ENCODE data around the gene MORN4. TPM values are rescaled to one million over a fixed set of nuclear protein-coding genes. Genes with fewer than 3 reads are reported as not detected.
A peak's percentile ranks its signal among the peaks of the same experiment; 100 is the strongest.
"Not testable (repeated sequence)": the region's sequence is repeated elsewhere in the genome, so short reads cannot be mapped to it uniquely, and the experiment has no call there.

The MORN4 gene
- total and polyA plus RNA-seq, 2 donors (not counting 3 experiments of a cell fraction or from before 2014, with no cell fraction given), result 12.2 to 13.9 TPM

DNA sequence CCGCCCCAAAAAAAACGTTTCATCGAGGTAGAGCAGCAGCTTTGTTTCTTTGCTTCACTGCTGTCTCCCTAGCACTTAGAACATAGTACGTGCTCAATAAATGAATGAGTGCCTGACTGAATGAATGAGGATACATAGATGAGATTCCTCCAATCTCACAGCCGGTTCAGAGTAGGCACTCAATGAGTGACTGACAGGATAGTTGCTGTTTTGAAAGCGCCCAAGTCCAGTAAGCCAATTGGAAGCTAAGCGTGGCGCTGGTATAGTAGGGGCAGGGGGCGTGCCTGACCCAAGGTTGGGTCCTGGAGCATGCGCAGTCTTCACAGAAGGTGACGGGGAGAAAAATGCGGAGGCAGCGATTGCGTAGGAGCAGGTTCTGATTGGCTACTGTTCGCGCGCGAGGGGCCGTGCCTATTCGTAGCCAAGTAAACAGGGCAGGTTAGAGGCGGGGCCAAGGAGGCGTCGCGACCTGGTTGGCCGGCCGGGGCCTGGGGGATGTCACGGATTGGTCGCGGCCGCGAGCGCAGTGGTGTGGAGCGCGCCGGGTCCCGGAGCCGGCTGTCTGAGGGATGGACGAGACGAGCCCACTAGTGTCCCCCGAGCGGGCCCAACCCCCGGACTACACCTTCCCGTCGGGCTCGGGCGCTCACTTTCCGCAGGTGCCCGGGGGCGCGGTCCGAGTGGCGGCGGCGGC lies 7.0 kb upstream of the MORN4 start, which contains the start of gene PI4K2A:
PI4K2A (plus strand) TSS at position 498 of the 694 bp plus-strand sequence; CDS start at position 570, 72 bp downstream.
- Histone ChIP-seq H3K27ac (ENCODE audit: insufficient read depth, low read depth, low read length) (peak within 1 kb of the TSS; percentile 9), H3K27me3 (ENCODE audit: control insufficient read depth in 2 of 2, insufficient read depth in 2 of 2, low read length in 2 of 2) (no peaks in the 10 kb centered on the region), H3K4me1 (ENCODE audit: control insufficient read depth, extremely low read depth, insufficient read depth, low read length) (peaks cover 9% of the 10 kb centered on the region), H3K9me3 (replicated peaks; ENCODE audit: control insufficient read depth, insufficient read depth, low read length) (no peaks in the 10 kb centered on the region), H2AFZ (ENCODE audit: low read depth, low read length) (peak within 1 kb of the TSS; percentile 46), H3K36me3 (ENCODE audit: control insufficient read depth in 2 of 2, extremely low read depth in 1 of 2, insufficient read depth in 2 of 2, low read length in 2 of 2) (peaks cover 0 to 6% of the 10 kb centered on the region in 2 experiments), H4K20me1 (replicated peaks; ENCODE audit: control insufficient read depth, extremely low read depth, insufficient read depth, low read length) (no peaks in the 10 kb centered on the region), H3K9me1 (replicated peaks; ENCODE audit: control insufficient read depth, extremely low read depth, insufficient read depth, low read length) (no peaks in the 10 kb centered on the region), H3K4me2 (ENCODE audit: insufficient read depth, low read length) (peak within 1 kb of the TSS; percentile 90), H3K4me3 (replicated peaks in 1 of 3; ENCODE audit: insufficient read depth in 1 of 3, low read depth in 1 of 3, low read length in 3 of 3) (peak within 1 kb of the TSS; percentile 51 to 73 (median 69)), H3K9ac (replicated peaks; ENCODE audit: extremely low read depth, insufficient read depth, low read length) (peak within 1 kb of the TSS; percentile 63), H3K79me2 (ENCODE audit: control insufficient read depth, insufficient read depth, low read length) (peaks cover 12% of the 10 kb centered on the region)
- intact Hi-C loops (cut with micrococcal nuclease), result loop anchor here (1.0 kb wide), 2 partner anchors 9 to 47 kb away; partner anchors contain the start of gene AVPI1
- BruUV-seq (replicated peaks), result no TSS peak
- peak; percentile 95 for FAIRE-seq
- dilution Hi-C loops (cut with MboI; ENCODE audit: extremely low pct_ligation_motif_present, low sequenced_read_pairs), result no loop called here
- DNase-seq (ENCODE audit: low read depth, low spot score), result peak; percentile 100
- ChIA-PET POLR2A (no interaction called here), CTCF (interaction anchor here (0.8 to 1.1 kb wide), 4 partner anchors 9 to 44 kb away, joined by 3 to 6 read pairs (median 4); no protein-coding TSS in a partner anchor)
- no peak for TF ChIP-seq MAX (IDR thresholded peaks at IDR 0.05; ENCODE audit: insufficient read depth, insufficient read length)
- no peak for TF ChIP-seq JUN (IDR thresholded peaks at IDR 0.05; ENCODE audit: borderline replicate concordance, insufficient read depth, insufficient read length, low read depth)
- peak; percentile 62 for TF ChIP-seq POLR2A (IDR thresholded peaks at IDR 0.05; ENCODE audit: low read depth, low read length)
- TF ChIP-seq POLR2AphosphoS5 (IDR thresholded peaks at IDR 0.05; ENCODE audit: insufficient read depth, low read depth, low read length), result peak; percentile 70

DNA sequence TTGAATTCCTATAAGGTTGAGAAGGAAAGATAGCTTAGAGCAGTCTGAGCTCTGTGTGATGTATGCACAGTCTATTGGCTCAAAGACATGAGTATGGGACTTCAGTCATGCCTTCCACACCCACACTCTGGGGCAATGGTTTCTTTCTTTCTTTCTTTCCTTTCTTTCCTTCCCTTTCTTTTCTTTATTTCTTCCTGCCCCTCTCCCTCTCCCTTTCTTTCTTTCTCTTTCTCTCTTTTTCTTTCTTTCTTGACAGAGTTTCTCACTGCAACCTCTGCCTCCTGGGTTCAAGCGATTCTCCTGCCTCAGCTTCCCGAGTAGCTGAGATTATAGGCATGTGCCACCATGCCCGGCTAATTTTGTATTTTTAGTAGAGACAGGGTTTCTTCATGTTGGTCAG lies 5.8 kb upstream of the MORN4 start:
- H3K4me2 ChIP-seq (ENCODE audit: insufficient read depth, low read length); POLR2A ChIA-PET; H2AFZ ChIP-seq (ENCODE audit: low read depth, low read length); BruUV-seq (replicated peaks); H3K36me3 ChIP-seq (ENCODE audit: control insufficient read depth in 2 of 2, extremely low read depth in 1 of 2, insufficient read depth in 2 of 2, low read length in 2 of 2); H3K4me1 ChIP-seq (ENCODE audit: control insufficient read depth, extremely low read depth, insufficient read depth, low read length); DNase-seq (ENCODE audit: low read depth, low spot score); FAIRE-seq; H3K27ac ChIP-seq (ENCODE audit: insufficient read depth, low read depth, low read length); H3K27me3 ChIP-seq (ENCODE audit: control insufficient read depth in 2 of 2, insufficient read depth in 2 of 2, low read length in 2 of 2); H3K9me3 ChIP-seq (replicated peaks; ENCODE audit: control insufficient read depth, insufficient read depth, low read length); H3K4me3 ChIP-seq (replicated peaks in 1 of 3; ENCODE audit: insufficient read depth in 1 of 3, low read depth in 1 of 3, low read length in 3 of 3); dilution Hi-C loops (cut with MboI; ENCODE audit: extremely low pct_ligation_motif_present, low sequenced_read_pairs); intact Hi-C loops (cut with micrococcal nuclease); H4K20me1 ChIP-seq (replicated peaks; ENCODE audit: control insufficient read depth, extremely low read depth, insufficient read depth, low read length); H3K9me1 ChIP-seq (replicated peaks; ENCODE audit: control insufficient read depth, extremely low read depth, insufficient read depth, low read length); H3K9ac ChIP-seq (replicated peaks; ENCODE audit: extremely low read depth, insufficient read depth, low read length); CTCF ChIA-PET: not testable (repeated sequence)
- H3K79me2 ChIP-seq (ENCODE audit: control insufficient read depth, insufficient read depth, low read length), result peaks cover 12% of the 10 kb centered on the region

Measured in endothelial cell of umbilical vein (primary cell).